Measurements from ENCODE around the gene SSMEM1.
"Not testable (repeated sequence)": the region's sequence is repeated elsewhere in the genome, so short reads cannot be mapped to it uniquely, and the experiment has no call there.

Gene SSMEM1

GRCh38 chr7:130218806-130219620 lies 11.4 kb downstream of the SSMEM1 start:
- no peak for DNase-seq (ENCODE audit: low read depth, low spot score)
- TF ChIP-seq CTCF (IDR thresholded peaks at IDR 0.05; ENCODE audit: low read depth, low read length) = no peak
- H3K4me3 ChIP-seq (ENCODE audit: low read depth, low read length) = no peak overlapping the region
- in situ Hi-C loops (cut with HindIII; ENCODE audit: low sequenced_read_pairs) = no loop called here

GRCh38 chr7:130219871-130220270 lies 12.2 kb downstream of the SSMEM1 start:
- H3K4me3 ChIP-seq (ENCODE audit: low read depth, low read length) = no peak overlapping the region
- TF ChIP-seq CTCF (IDR thresholded peaks at IDR 0.05; ENCODE audit: low read depth, low read length) = no peak
- DNase-seq (ENCODE audit: low read depth, low spot score) = no peak
- in situ Hi-C loops (cut with HindIII; ENCODE audit: low sequenced_read_pairs) = no loop called here

GRCh38 chr7:130221746-130222145 lies 14.1 kb downstream of the SSMEM1 start:
- H3K4me3 ChIP-seq (ENCODE audit: low read depth, low read length) = no peak overlapping the region
- in situ Hi-C loops (cut with HindIII; ENCODE audit: low sequenced_read_pairs) = no loop called here
- TF ChIP-seq CTCF (IDR thresholded peaks at IDR 0.05; ENCODE audit: low read depth, low read length) = no peak
- DNase-seq (ENCODE audit: low read depth, low spot score) = no peak

- DNase-seq (ENCODE audit: low read depth, low spot score) = no peak
- H3K4me3 ChIP-seq (ENCODE audit: low read depth, low read length) = no peak overlapping the region
- TF ChIP-seq CTCF (IDR thresholded peaks at IDR 0.05; ENCODE audit: low read depth, low read length) = no peak
- in situ Hi-C loops (cut with HindIII; ENCODE audit: low sequenced_read_pairs) = no loop called here
These were observed 16.0 kb downstream of the SSMEM1 start for GRCh38 chr7:130223646-130224045.

GRCh38 chr7:130224210-130224609 lies 16.6 kb downstream of the SSMEM1 start:
- in situ Hi-C loops (cut with HindIII; ENCODE audit: low sequenced_read_pairs) = no loop called here
- no peak for TF ChIP-seq CTCF (IDR thresholded peaks at IDR 0.05; ENCODE audit: low read depth, low read length)
- no peak overlapping the region for H3K4me3 ChIP-seq (ENCODE audit: low read depth, low read length)
- no peak for DNase-seq (ENCODE audit: low read depth, low spot score)

- H3K4me3 ChIP-seq (ENCODE audit: low read depth, low read length); in situ Hi-C loops (cut with HindIII; ENCODE audit: low sequenced_read_pairs): not testable (repeated sequence)
- DNase-seq (ENCODE audit: low read depth, low spot score) = peak; percentile 22
These were observed 17.3 kb downstream of the SSMEM1 start for GRCh38 chr7:130224923-130225322.

GRCh38 chr7:130226333-130226732 lies 18.7 kb downstream of the SSMEM1 start:
- TF ChIP-seq CTCF (IDR thresholded peaks at IDR 0.05; ENCODE audit: low read depth, low read length) = no peak
- no peak overlapping the region for H3K4me3 ChIP-seq (ENCODE audit: low read depth, low read length)
- DNase-seq (ENCODE audit: low read depth, low spot score) = no peak
- in situ Hi-C loops (cut with HindIII; ENCODE audit: low sequenced_read_pairs) = no loop called here
